Left ventricle myocardium inferior (tissue), 1 donor: ENCODE measurements around the gene SYTL2. TPM values are rescaled to one million over a fixed set of nuclear protein-coding genes. Genes with fewer than 3 reads are reported as not detected.
A peak's percentile ranks its signal among the peaks of the same experiment; 100 is the strongest.

Experiments used
- DNase-seq: peaks from one replicate; pipeline ENCODE4 v3.0.0-alpha.2; 2020
- H3K27ac ChIP-seq: fragments of 200-600 bp; replicated peaks from 2 replicates; pipeline ENCODE4 v1.8.0; 2021
- H3K27me3 ChIP-seq: fragments of 200-600 bp; 2 replicates; pipeline ENCODE4 v1.8.0; 2021; ENCODE audit warnings: low read depth
- H3K36me3 ChIP-seq: fragments of 200-600 bp; 2 replicates; pipeline ENCODE4 v1.8.0; 2021
- H3K4me1 ChIP-seq: fragments of 200-600 bp; 2 replicates; pipeline ENCODE4 v1.8.0; 2021
- H3K4me3 ChIP-seq: fragments of 200-600 bp; 2 replicates; pipeline ENCODE4 v1.8.0; 2021; ENCODE audit warnings: mild to moderate bottlenecking, moderate library complexity
- H3K9me3 ChIP-seq: fragments of 200-600 bp; replicated peaks from 2 replicates; pipeline ENCODE4 v1.8.0; 2021
- intact Hi-C: fragments of 100-400 bp; cut with micrococcal nuclease; formaldehyde crosslinking; loops from one replicate; pipeline ENCODE4 v1.11.0; 2022
- total RNA-seq: library from RNA; stranded (reverse); fragmentation: NEBNext Ultra II Directional; extraction: Animal tissue kit (Norgen Biotek cat#: 25700); gene quantifications from one replicate; pipeline ENCODE4 v1.2.1, GENCODE V29; 2021
- TF ChIP-seq, protein P1 (sequence below): fragments of 200-600 bp; IDR thresholded peaks from 2 replicates; pipeline ENCODE4 v1.8.0; 2021; ENCODE audit warnings: antibody characterized with exemption, mild to moderate bottlenecking, borderline replicate concordance
- donor health status: DM: no; HTN: yes; CAD: no; lungs with severe emphysema.

The SYTL2 gene
- total RNA-seq, 1 donor from 2014 or later: 3.8 TPM

DNA sequence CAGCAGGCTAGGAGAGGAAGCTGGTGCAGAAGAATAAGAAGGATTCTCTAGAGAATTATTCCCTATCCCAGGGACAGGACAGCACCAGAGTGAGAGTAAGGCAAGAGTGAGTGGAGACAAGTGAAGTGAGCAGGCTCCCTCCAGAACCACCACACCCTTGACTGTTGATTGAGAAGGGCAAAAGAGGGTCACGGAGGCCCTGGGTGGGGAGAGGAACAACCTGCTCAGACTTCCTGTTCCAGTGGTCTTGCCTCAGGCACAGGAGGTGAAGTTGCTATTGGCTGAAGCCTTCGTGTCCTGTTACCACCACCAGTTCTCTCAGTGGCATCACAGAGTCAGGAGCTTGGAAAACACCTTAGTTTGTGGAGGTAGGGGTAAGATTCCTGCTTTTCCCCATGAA lies 73.2 kb downstream of the SYTL2 start:
- intact Hi-C loops: no loop called here
- peaks cover 48% of the 10 kb centered on the region for H3K4me1 ChIP-seq
- peak overlapping the region; percentile 27 for H3K27ac ChIP-seq
- TF ChIP-seq, protein P1, sequence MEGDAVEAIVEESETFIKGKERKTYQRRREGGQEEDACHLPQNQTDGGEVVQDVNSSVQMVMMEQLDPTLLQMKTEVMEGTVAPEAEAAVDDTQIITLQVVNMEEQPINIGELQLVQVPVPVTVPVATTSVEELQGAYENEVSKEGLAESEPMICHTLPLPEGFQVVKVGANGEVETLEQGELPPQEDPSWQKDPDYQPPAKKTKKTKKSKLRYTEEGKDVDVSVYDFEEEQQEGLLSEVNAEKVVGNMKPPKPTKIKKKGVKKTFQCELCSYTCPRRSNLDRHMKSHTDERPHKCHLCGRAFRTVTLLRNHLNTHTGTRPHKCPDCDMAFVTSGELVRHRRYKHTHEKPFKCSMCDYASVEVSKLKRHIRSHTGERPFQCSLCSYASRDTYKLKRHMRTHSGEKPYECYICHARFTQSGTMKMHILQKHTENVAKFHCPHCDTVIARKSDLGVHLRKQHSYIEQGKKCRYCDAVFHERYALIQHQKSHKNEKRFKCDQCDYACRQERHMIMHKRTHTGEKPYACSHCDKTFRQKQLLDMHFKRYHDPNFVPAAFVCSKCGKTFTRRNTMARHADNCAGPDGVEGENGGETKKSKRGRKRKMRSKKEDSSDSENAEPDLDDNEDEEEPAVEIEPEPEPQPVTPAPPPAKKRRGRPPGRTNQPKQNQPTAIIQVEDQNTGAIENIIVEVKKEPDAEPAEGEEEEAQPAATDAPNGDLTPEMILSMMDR: no peak
- no peaks in the 10 kb centered on the region for H3K9me3 ChIP-seq
- H3K36me3 ChIP-seq: no peaks in the 10 kb centered on the region
- H3K27me3 ChIP-seq: no peaks in the 10 kb centered on the region
- DNase-seq: no peak
- H3K4me3 ChIP-seq: no peak overlapping the region

DNA sequence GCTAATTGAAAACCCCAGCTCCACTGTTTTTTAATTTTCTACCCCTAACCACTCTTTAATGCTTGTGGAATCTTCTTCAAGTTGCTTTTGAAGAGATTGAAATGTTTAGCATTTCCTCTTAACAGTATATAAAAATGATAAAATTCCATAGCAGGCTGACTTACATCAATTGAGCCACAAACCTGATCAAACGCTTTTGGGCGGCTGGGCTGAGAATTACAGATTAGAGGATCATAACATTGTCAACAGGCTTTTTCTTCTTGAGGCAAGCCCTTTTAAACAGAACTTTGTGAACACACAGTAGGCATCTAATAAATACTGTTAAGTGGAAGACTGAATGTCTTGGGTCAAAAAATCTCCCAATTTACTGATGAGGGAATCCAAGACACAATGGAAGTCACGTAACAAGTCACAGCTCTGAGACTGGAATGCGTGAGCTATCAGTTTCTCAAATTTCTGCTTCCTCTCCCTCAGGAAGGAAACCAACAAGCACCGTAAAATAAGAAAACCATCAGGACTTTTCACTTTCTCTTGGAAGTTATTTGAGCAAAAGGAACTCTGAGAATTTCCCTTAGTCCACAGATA lies 75.0 kb downstream of the SYTL2 start:
- Histone ChIP-seq H3K27ac (peak overlapping the region; percentile 59), H3K36me3 (no peaks in the 10 kb centered on the region), H3K9me3 (no peaks in the 10 kb centered on the region), H3K4me3 (no peak overlapping the region), H3K27me3 (no peaks in the 10 kb centered on the region), H3K4me1 (peaks cover 31% of the 10 kb centered on the region)
- TF ChIP-seq, protein P1: no peak
- DNase-seq: no peak
- intact Hi-C loops: no loop called here

DNA sequence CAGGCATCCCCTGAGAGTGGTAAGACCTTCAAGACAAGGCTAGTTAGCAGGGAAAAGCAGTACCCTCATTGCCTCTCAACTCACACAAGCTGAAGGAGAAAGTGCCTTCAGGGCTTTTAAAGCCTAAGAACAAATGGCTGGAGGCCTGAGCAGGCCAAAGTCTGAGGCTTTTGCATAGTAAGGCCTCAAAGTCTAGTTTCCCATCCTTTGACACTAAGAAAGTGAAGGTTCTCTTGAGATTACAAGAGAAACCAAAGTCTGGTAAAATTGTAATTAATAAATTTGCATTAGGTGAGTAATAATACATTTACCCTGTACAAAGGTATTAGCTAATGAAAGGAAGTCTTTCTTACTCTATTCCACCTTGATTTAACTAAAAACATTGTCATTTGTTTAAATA lies 78.0 kb downstream of the SYTL2 start:
- H3K27me3 ChIP-seq: no peaks in the 10 kb centered on the region
- H3K4me3 ChIP-seq: no peak overlapping the region
- H3K27ac ChIP-seq: no peak overlapping the region
- TF ChIP-seq, protein P1: no peak
- H3K36me3 ChIP-seq: no peaks in the 10 kb centered on the region
- DNase-seq: no peak
- H3K9me3 ChIP-seq: no peaks in the 10 kb centered on the region
- peaks cover 17% of the 10 kb centered on the region for H3K4me1 ChIP-seq
- intact Hi-C loops: no loop called here

DNA sequence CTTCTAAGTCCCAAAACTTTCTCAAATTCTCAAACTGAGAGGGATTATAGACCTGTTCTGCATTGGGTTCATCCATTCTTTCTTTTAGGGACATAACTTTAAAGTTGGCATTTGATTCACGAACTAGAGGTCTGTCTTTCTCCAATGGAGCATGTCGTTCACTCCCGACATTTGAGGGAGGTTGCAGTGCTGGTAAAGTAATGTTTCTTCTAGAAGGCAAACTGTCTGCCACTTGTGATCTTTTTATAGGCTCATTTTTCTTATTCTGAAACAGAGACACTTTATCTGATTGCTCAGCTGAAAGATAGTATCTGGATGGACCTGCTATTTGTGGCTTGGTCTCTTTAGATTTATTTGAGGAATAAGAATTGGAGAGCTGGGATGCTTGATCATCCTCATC lies 84.6 kb downstream of the SYTL2 start:
- Histone ChIP-seq H3K27me3 (no peaks in the 10 kb centered on the region), H3K9me3 (no peaks in the 10 kb centered on the region), H3K4me3 (no peak overlapping the region), H3K36me3 (no peaks in the 10 kb centered on the region), H3K27ac (peak overlapping the region; percentile 22), H3K4me1 (peaks cover 24% of the 10 kb centered on the region)
- TF ChIP-seq, protein P1: no peak
- intact Hi-C loops: no loop called here
- no peak for DNase-seq

DNA sequence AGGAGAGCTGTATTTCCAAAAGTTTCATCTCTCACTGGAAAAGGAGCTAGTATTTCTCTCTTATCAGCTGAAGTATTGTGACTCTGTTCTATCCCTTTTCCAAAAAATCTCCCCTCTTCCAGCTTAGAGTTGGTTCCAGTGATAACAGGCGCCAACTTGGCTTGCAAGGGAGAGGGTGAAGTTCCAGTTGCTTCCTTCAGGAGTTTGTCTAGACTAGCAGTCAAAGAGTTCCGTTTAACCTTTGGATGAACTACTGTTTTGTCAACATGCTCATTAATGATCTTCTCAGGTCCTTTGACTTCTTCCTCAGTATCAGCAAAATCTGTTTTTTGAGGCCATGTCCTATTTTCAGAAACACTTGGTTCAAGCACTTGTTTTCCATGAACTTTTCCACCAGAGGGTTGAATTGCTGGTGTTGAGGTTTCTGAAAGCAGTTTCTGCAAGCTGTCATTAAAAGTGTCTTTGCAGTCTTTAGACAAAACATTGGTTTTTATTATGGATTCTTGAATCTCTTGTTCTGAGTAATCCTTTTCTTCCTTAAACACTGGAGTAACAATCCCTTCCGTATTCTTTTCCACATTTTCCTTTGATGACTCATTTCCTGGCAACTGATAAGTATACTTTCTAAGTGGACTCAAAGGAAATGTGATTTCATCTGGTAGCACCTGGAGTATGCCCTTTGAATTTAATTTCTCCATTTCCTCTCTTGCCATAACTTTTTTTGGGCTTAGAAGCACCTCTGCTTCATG lies 85.3 kb downstream of the SYTL2 start:
- no peaks in the 10 kb centered on the region for H3K9me3 ChIP-seq
- intact Hi-C loops: no loop called here
- H3K36me3 ChIP-seq: no peaks in the 10 kb centered on the region
- no peaks in the 10 kb centered on the region for H3K27me3 ChIP-seq
- H3K27ac ChIP-seq: peak overlapping the region; percentile 22
- TF ChIP-seq, protein P1: peak; percentile 3
- H3K4me1 ChIP-seq: peaks cover 24% of the 10 kb centered on the region
- no peak overlapping the region for H3K4me3 ChIP-seq
- no peak for DNase-seq
